Fibroblast of lung (primary cell): ENCODE results near the gene ADAMTS9. TPM values are rescaled to one million over a fixed set of nuclear protein-coding genes. Genes with fewer than 3 reads are reported as not detected.
A peak's percentile ranks its signal among the peaks of the same experiment; 100 is the strongest.

ENCODE experiments used
- DNase-seq, 2 donors: peaks; one replicate each; pipeline versions ENCODE4 v3.0.0 to v3.0.0-alpha.2; 2010; ENCODE audit warnings: low read depth in 2 of 2
- H2AFZ ChIP-seq: 2 replicates; pipeline ENCODE4 v1.5.1; 2012; ENCODE audit warnings: low read length, control low read depth, inconsistent platforms
- H3K27ac ChIP-seq: 2 replicates; pipeline ENCODE4 v1.5.1; 2011; ENCODE audit warnings: low read length, control low read depth; ENCODE audit not compliant: insufficient read depth
- H3K27me3 ChIP-seq: 2 replicates; pipeline ENCODE4 v1.5.1; 2011; ENCODE audit warnings: mild to moderate bottlenecking, low read length; ENCODE audit not compliant: control insufficient read depth, insufficient read depth
- H3K36me3 ChIP-seq: 2 replicates; pipeline ENCODE4 v1.5.1; 2011; ENCODE audit warnings: low read length; ENCODE audit not compliant: control insufficient read depth, insufficient read depth
- H3K4me1 ChIP-seq: 2 replicates; pipeline ENCODE4 v1.5.1; 2011; ENCODE audit warnings: low read length; ENCODE audit not compliant: control insufficient read depth, insufficient read depth; ENCODE audit errors: extremely low read depth
- H3K4me2 ChIP-seq: 2 replicates; pipeline ENCODE4 v1.5.1; 2011; ENCODE audit warnings: low read length, control low read depth; ENCODE audit not compliant: insufficient read depth; ENCODE audit errors: extremely low read depth
- H3K4me3 ChIP-seq, 4 experiments: fragments of 200-600 bp in 1 of 4; sonication (generic) in 1 of 4; replicated peaks in 1 of 4; 2 replicates each; pipeline ENCODE4 v1.5.1; 2011 to 2016; ENCODE audit warnings: low read length in 4 of 4, low read depth in 3 of 4, mild to moderate bottlenecking in 3 of 4, control low read depth in 2 of 4, inconsistent platforms in 1 of 4, mixed read lengths in 1 of 4; ENCODE audit not compliant: insufficient read depth in 1 of 4; ENCODE audit errors: control extremely low read depth in 1 of 4
- H3K79me2 ChIP-seq: 2 replicates; pipeline ENCODE4 v1.5.1; 2012; ENCODE audit warnings: mild to moderate bottlenecking, low read length, inconsistent platforms; ENCODE audit not compliant: control insufficient read depth, insufficient read depth
- H3K9ac ChIP-seq: 2 replicates; pipeline ENCODE4 v1.5.1; 2011; ENCODE audit warnings: mild to moderate bottlenecking, low read length, control low read depth; ENCODE audit not compliant: insufficient read depth
- H3K9me3 ChIP-seq: 2 replicates; pipeline ENCODE4 v1.5.1; 2012; ENCODE audit warnings: low read depth, low read length; ENCODE audit not compliant: control insufficient read depth, insufficient read depth
- H4K20me1 ChIP-seq: 2 replicates; pipeline ENCODE4 v1.5.1; 2011; ENCODE audit warnings: low read length; ENCODE audit not compliant: control insufficient read depth, insufficient read depth; ENCODE audit errors: extremely low read depth
- CTCF ChIP-seq, 2 donors: IDR thresholded peaks in 1 of 2; conservative IDR thresholded peaks in 1 of 2; 1 replicate in 1 of 2; 2 replicates in 1 of 2; pipeline ENCODE4 v1.5.1; 2011 to 2012; ENCODE audit warnings: low read length in 2 of 2, control low read depth in 1 of 2, inconsistent platforms in 1 of 2, low read depth in 1 of 2, mild to moderate bottlenecking in 1 of 2
- EZH2 ChIP-seq: IDR thresholded peaks from 2 replicates; pipeline ENCODE4 v1.5.1; 2012; ENCODE audit warnings: low read length, control low read depth, mild to moderate bottlenecking; ENCODE audit errors: missing control alignments
- polyA plus RNA-seq, 2 donors: library from polyadenylated mRNA; depleted of rRNA in 1 of 2; stranded (reverse) in 1 of 2; unstranded in 1 of 2; fragments of >200 nt; gene quantifications; 2 replicates each; pipeline ENCODE4 v1.2.1, GENCODE V29; 2011 to 2012; ENCODE audit warnings: missing spikeins in 1 of 2
- total RNA-seq: library from RNA; depleted of rRNA; stranded (reverse); fragments of >200 nt; gene quantifications from 2 replicates; pipeline ENCODE4 v1.2.1, GENCODE V29; 2014

ADAMTS9 gene
- total and polyA plus RNA-seq, 2 donors (not counting 1 experiment from before 2014, with no cell fraction given), result 0.82 to 1.8 TPM

- Histone ChIP-seq H3K79me2 (no peaks in the 10 kb centered on the region), H3K27ac (no peak overlapping the region), H3K4me3 (no peak overlapping the region), H3K9ac (no peak overlapping the region), H3K4me2 (no peak overlapping the region), H3K27me3 (no peaks in the 10 kb centered on the region), H3K36me3 (no peaks in the 10 kb centered on the region), H3K4me1 (peaks cover 2% of the 10 kb centered on the region), H3K9me3 (no peaks in the 10 kb centered on the region), H2AFZ (no peak overlapping the region), H4K20me1 (no peaks in the 10 kb centered on the region)
- TF ChIP-seq EZH2, result no peak
- TF ChIP-seq CTCF (conservative IDR thresholded peaks at IDR 0.05 in 1 of 2, IDR thresholded peaks at IDR 0.05 in 1 of 2; ENCODE audit: low read depth in 1 of 2, low read length in 2 of 2), result no peak
- no peak for DNase-seq
Measured at GRCh38 chr3:64668582-64669510, 19.0 kb downstream of the ADAMTS9 start.

- no peak overlapping the region for H3K4me2 ChIP-seq
- H3K9ac ChIP-seq, result no peak overlapping the region
- H3K27me3 ChIP-seq, result no peaks in the 10 kb centered on the region
- H3K27ac ChIP-seq, result no peak overlapping the region
- H3K9me3 ChIP-seq, result no peaks in the 10 kb centered on the region
- no peak overlapping the region for H2AFZ ChIP-seq
- no peaks in the 10 kb centered on the region for H3K79me2 ChIP-seq
- H4K20me1 ChIP-seq, result no peaks in the 10 kb centered on the region
- H3K4me3 ChIP-seq, result no peak overlapping the region
- peaks cover 2% of the 10 kb centered on the region for H3K4me1 ChIP-seq
- H3K36me3 ChIP-seq, result no peaks in the 10 kb centered on the region
- TF ChIP-seq EZH2, result no peak
- TF ChIP-seq CTCF (conservative IDR thresholded peaks at IDR 0.05 in 1 of 2, IDR thresholded peaks at IDR 0.05 in 1 of 2; ENCODE audit: low read depth in 1 of 2, low read length in 2 of 2), result no peak
- DNase-seq, result no peak
Measured at GRCh38 chr3:64667887-64668581, 19.8 kb downstream of the ADAMTS9 start.

GRCh38 chr3:64667138-64667537 is 20.7 kb downstream of the ADAMTS9 start:
- peak in 1 of 2 donors; percentile 33 for DNase-seq
- H3K9me3 ChIP-seq, result no peaks in the 10 kb centered on the region
- no peak for TF ChIP-seq CTCF (conservative IDR thresholded peaks at IDR 0.05 in 1 of 2, IDR thresholded peaks at IDR 0.05 in 1 of 2; ENCODE audit: low read depth in 1 of 2, low read length in 2 of 2)
- no peak for TF ChIP-seq EZH2
- H3K9ac ChIP-seq, result no peak overlapping the region
- no peak overlapping the region for H3K4me2 ChIP-seq
- no peak overlapping the region for H3K4me3 ChIP-seq
- no peaks in the 10 kb centered on the region for H3K27me3 ChIP-seq
- H3K27ac ChIP-seq, result no peak overlapping the region
- no peaks in the 10 kb centered on the region for H4K20me1 ChIP-seq
- peaks cover 2% of the 10 kb centered on the region for H3K4me1 ChIP-seq
- no peak overlapping the region for H2AFZ ChIP-seq
- no peaks in the 10 kb centered on the region for H3K36me3 ChIP-seq
- no peaks in the 10 kb centered on the region for H3K79me2 ChIP-seq
